SJSA1 (cell line): ENCODE results near the gene TTLL9. TPM values are rescaled to one million over a fixed set of nuclear protein-coding genes. Genes with fewer than 3 reads are reported as not detected.

Source experiments
- DNase-seq, 2 experiments: peaks; one replicate each; pipeline ENCODE4 v3.0.0-alpha.2; 2015 to 2020; ENCODE audit warnings: low spot score in 2 of 2, low read depth in 1 of 2
- H3K27ac ChIP-seq: fragments of 250-450 bp; sonication (Bioruptor Pico); 2 replicates; pipeline ENCODE4 v1.5.1; 2020; ENCODE audit warnings: mild to moderate bottlenecking, moderate library complexity
- H3K27me3 ChIP-seq: fragments of 250-450 bp; sonication (Bioruptor Pico); replicated peaks from 2 replicates; pipeline ENCODE4 v1.5.1; 2020; ENCODE audit warnings: mild to moderate bottlenecking, moderate library complexity
- H3K36me3 ChIP-seq: fragments of 250-450 bp; sonication (Bioruptor Pico); 2 replicates; pipeline ENCODE4 v1.5.1; 2020; ENCODE audit warnings: mild to moderate bottlenecking
- H3K4me1 ChIP-seq: fragments of 250-450 bp; sonication (Bioruptor Pico); replicated peaks from 2 replicates; pipeline ENCODE4 v1.6.1; 2021; ENCODE audit warnings: mild to moderate bottlenecking
- H3K4me3 ChIP-seq: fragments of 250-450 bp; sonication (Bioruptor Pico); 2 replicates; pipeline ENCODE4 v1.5.1; 2020; ENCODE audit warnings: mild to moderate bottlenecking
- H3K9me3 ChIP-seq: fragments of 250-450 bp; sonication (Bioruptor Pico); replicated peaks from 2 replicates; pipeline ENCODE4 v1.5.1; 2020; ENCODE audit warnings: mild to moderate bottlenecking
- total RNA-seq: library from RNA; depleted of rRNA; stranded (reverse); fragments of >200 nt; shearing (Covaris generic); gene quantifications from 2 replicates; pipeline ENCODE4 v1.2.3, GENCODE V29; 2014; rRNA removed

Gene TTLL9
- total RNA-seq, 1 experiment from 2014 or later = not detected

DNA sequence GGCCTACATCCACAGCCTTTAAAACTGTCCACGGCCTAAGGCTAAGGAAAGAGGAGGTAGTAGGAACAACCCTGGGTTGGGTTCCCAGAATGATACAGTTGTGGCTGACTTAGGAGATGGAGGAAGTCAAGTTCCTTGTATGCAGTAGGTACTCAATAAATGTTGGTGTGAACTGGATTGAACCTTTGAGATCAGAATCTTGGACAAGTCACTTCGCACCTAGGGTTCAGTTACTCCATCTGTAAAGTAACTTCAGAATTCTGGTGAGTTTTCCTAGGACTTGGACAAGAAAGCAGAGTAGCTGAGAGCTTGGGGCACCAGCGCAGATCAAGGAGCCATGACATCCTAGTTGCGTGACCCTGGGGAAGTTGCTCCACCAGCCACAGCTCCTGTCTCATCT lies 106.6 kb downstream of the TTLL9 start:
- Histone ChIP-seq H3K36me3 (no peaks in the 10 kb centered on the region), H3K4me3 (no peak overlapping the region), H3K27me3 (no peaks in the 10 kb centered on the region), H3K4me1 (no peaks in the 10 kb centered on the region), H3K9me3 (no peaks in the 10 kb centered on the region), H3K27ac (no peak overlapping the region)
- no peak for DNase-seq

DNA sequence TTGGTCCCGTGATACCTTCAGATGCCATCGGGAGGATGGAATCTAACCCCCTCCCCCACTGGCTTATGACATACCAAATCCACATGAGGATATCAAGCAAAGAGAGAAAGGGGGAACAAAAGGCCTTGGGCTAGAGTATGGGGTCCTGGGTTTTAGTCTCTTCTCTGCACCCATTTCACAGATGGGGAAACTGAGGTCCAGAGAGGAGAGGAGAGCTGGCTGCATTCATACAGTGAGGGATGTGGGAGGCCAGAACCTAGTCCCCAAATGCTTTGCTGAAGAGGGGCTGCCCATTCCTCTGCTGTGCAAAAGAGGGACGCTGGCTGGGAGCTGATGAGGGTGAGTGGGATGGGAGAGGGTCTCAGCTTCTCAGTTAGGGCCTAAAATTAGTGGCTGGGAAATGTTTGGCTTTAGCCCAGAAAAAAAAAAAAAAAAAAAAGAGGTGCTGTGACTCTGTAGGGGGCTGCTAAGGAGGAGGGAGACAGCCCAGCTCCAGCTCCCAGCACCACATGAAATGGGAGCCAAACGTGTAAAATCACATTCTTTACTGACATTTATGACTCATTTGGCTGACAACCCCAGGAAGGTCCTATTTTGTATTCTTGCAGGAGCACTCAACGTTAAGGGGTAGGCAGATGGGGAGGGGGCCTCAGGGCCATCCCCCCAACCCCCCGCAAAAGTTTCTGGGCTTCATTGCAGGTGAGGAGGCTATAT lies 109.4 kb downstream of the TTLL9 start:
- Histone ChIP-seq H3K4me1 (no peaks in the 10 kb centered on the region), H3K27ac (no peak overlapping the region), H3K4me3 (no peak overlapping the region), H3K27me3 (no peaks in the 10 kb centered on the region), H3K36me3 (no peaks in the 10 kb centered on the region), H3K9me3 (no peaks in the 10 kb centered on the region)
- DNase-seq = no peak

- H3K36me3 ChIP-seq = no peaks in the 10 kb centered on the region
- H3K27ac ChIP-seq = no peak overlapping the region
- H3K4me1 ChIP-seq = no peaks in the 10 kb centered on the region
- no peak for DNase-seq
- H3K9me3 ChIP-seq = no peaks in the 10 kb centered on the region
- H3K4me3 ChIP-seq = no peak overlapping the region
- H3K27me3 ChIP-seq = no peaks in the 10 kb centered on the region
These were observed 111.3 kb downstream of the TTLL9 start for GRCh38 chr20:31981784-31982183.

- H3K27me3 ChIP-seq = no peaks in the 10 kb centered on the region
- H3K9me3 ChIP-seq = no peaks in the 10 kb centered on the region
- no peak overlapping the region for H3K4me3 ChIP-seq
- H3K4me1 ChIP-seq = no peaks in the 10 kb centered on the region
- no peak for DNase-seq
- no peak overlapping the region for H3K27ac ChIP-seq
- no peaks in the 10 kb centered on the region for H3K36me3 ChIP-seq
These were observed 114.6 kb downstream of the TTLL9 start for GRCh38 chr20:31984981-31985471.

GRCh38 chr20:31987744-31988143 lies 117.3 kb downstream of the TTLL9 start:
- H3K27me3 ChIP-seq = no peaks in the 10 kb centered on the region
- DNase-seq = peak; percentile 13 to 59
- H3K4me3 ChIP-seq = no peak overlapping the region
- H3K9me3 ChIP-seq = no peaks in the 10 kb centered on the region
- H3K4me1 ChIP-seq = no peaks in the 10 kb centered on the region
- no peak overlapping the region for H3K27ac ChIP-seq
- H3K36me3 ChIP-seq = no peaks in the 10 kb centered on the region

GRCh38 chr20:31988430-31989015 lies 118.1 kb downstream of the TTLL9 start:
- Histone ChIP-seq H3K27ac (no peak overlapping the region), H3K4me1 (no peaks in the 10 kb centered on the region), H3K4me3 (no peak overlapping the region), H3K9me3 (no peaks in the 10 kb centered on the region), H3K27me3 (no peaks in the 10 kb centered on the region), H3K36me3 (no peaks in the 10 kb centered on the region)
- DNase-seq = no peak

GRCh38 chr20:31989030-31989645 lies 118.7 kb downstream of the TTLL9 start:
- no peak for DNase-seq
- H3K27me3 ChIP-seq = no peaks in the 10 kb centered on the region
- no peaks in the 10 kb centered on the region for H3K36me3 ChIP-seq
- no peaks in the 10 kb centered on the region for H3K9me3 ChIP-seq
- H3K27ac ChIP-seq = no peak overlapping the region
- no peak overlapping the region for H3K4me3 ChIP-seq
- H3K4me1 ChIP-seq = no peaks in the 10 kb centered on the region

- 0 out of 2 replicates have a peak, but pooled peaks cover 8% of the 10 kb centered on the region for H3K27me3 ChIP-seq
- H3K4me1 ChIP-seq = no peaks in the 10 kb centered on the region
- no peak overlapping the region for H3K4me3 ChIP-seq
- H3K36me3 ChIP-seq = no peaks in the 10 kb centered on the region
- H3K27ac ChIP-seq = no peak overlapping the region
- no peak for DNase-seq
- H3K9me3 ChIP-seq = no peaks in the 10 kb centered on the region
These were observed 120.4 kb downstream of the TTLL9 start for GRCh38 chr20:31990641-31991338.

- 0 out of 2 replicates have a peak, but pooled peaks cover 8% of the 10 kb centered on the region for H3K27me3 ChIP-seq
- no peaks in the 10 kb centered on the region for H3K4me1 ChIP-seq
- no peaks in the 10 kb centered on the region for H3K36me3 ChIP-seq
- H3K9me3 ChIP-seq = no peaks in the 10 kb centered on the region
- DNase-seq = no peak
- H3K27ac ChIP-seq = no peak overlapping the region
- H3K4me3 ChIP-seq = no peak overlapping the region
These were observed 120.9 kb downstream of the TTLL9 start for GRCh38 chr20:31991339-31991705.

- H3K27me3 ChIP-seq = 0 out of 2 replicates have a peak, but pooled peaks cover 8% of the 10 kb centered on the region
These were observed 121.7 kb downstream of the TTLL9 start for GRCh38 chr20:31992086-31992485.

More at GRCh38 chr20:31992086-31992485, 121.7 kb downstream of the TTLL9 start:
- no peaks in the 10 kb centered on the region for H3K4me1 ChIP-seq
- H3K27ac ChIP-seq = no peak overlapping the region
- no peak overlapping the region for H3K4me3 ChIP-seq
- no peaks in the 10 kb centered on the region for H3K9me3 ChIP-seq
- DNase-seq = no peak
- H3K36me3 ChIP-seq = no peaks in the 10 kb centered on the region

Other genes starting within 250 kb of the TTLL9 start
- gene COX4I2, start 232.7 kb upstream of the TTLL9 start, total RNA-seq = not detected in 2 replicates
- 103 and 106 TPM in 2 replicates for gene BCL2L1, start 147.8 kb upstream of the TTLL9 start, total RNA-seq
- gene TPX2, start 131.3 kb upstream of the TTLL9 start, total RNA-seq = 212 and 238 TPM in 2 replicates
- gene MYLK2, start 51.3 kb upstream of the TTLL9 start, total RNA-seq = 0.82 and 1.0 TPM in 2 replicates
- gene FOXS1, start 25.0 kb upstream of the TTLL9 start, total RNA-seq = 0.25 and 1.5 TPM in 2 replicates
- gene DUSP15, start 107 bp upstream of the TTLL9 start, total RNA-seq = 1.5 and 3.4 TPM in 2 replicates
- 6.6 and 13.4 TPM in 2 replicates for gene PDRG1, start 81.4 kb downstream of the TTLL9 start, total RNA-seq
- not detected in 2 replicates for gene XKR7, start 97.5 kb downstream of the TTLL9 start, total RNA-seq
- not detected in 2 replicates for gene CCM2L, start 139.8 kb downstream of the TTLL9 start, total RNA-seq
- not detected in 2 replicates for gene HCK, start 181.6 kb downstream of the TTLL9 start, total RNA-seq
- 18.4 and 26.9 TPM in 2 replicates for gene TM9SF4, start 239.1 kb downstream of the TTLL9 start, total RNA-seq